GM21360 (cell line): Measurements from ENCODE around the gene FLOT2.
"Not testable (repeated sequence)": the region's sequence is repeated elsewhere in the genome, so short reads cannot be mapped to it uniquely, and the experiment has no call there.

ENCODE experiments used
- ATAC-seq: cut with Tn5 transposase; IDR thresholded peaks from one replicate; pipeline ENCODE4 v1.9.1; 2021; ENCODE audit warnings: mild to moderate bottlenecking, moderate library complexity; ENCODE audit not compliant: unreplicated experiment

The FLOT2 gene

DNA sequence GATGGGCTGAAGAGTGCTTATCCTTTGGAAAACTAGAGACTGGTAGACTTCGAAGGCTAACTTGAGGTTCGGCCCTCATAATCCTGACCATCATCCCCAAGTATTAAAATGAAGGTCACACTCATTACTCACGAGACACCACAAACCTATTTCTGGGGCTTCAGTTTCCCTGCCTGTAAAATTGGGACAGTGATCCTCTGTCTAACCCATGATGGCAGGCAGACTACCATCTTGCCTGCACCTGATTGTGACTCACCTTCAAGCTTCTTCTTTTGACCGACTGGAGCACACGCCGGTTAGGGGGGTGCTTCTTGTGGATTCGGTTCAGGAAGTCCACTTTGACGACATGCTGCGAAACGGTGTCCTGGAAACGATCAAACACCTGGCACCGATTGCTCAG is 19.5 kb upstream of the FLOT2 start:
- ATAC-seq: no peak

DNA sequence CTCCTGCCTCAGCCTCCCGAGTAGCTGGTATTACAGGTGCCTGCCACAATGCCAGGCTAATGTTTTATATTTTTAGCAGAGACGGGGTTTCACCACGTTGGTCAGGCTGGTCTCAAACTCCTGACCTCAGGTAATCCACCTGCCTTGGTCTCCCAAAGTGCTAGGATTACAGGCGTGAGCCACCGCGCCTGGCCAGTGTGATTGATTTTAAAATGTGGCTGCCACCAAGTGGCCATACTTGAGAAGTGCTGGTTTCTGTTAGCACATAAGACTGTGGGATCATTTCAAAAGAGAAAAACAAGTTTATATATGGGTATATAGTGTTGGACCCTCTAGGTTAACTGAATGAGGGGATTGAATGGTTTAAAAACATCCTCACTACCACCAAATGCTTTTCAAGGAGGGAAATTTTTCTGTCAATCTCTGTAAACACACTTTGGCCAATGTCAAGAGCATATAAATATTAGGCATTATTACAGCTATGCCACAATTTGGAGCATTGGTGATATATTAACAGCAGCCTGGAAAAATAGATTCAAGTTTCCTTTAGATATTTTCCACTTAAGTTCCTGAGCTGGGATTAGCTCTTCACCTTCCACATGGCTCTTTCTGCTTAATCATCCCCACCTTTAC is 18.9 kb upstream of the FLOT2 start:
- ATAC-seq: no peak

DNA sequence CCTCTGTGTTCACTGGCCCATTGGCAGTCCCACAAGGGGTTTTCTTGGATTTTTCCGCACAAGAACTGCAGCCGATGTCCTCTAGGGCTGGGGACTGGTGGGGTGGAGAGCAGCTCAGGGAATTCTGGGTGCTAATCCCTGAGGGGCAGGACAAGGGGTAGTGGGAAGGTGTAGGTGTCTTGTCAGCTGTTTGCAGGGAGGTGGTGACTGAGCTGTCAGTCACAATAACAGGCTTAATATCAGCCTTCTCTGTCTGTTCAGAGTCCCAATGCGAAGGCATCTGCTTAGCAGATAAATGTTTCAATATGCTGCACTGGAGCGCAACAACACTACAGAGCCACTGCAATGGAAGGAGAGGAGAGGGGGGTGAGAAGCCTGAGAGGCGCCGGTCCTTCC is 15.4 kb upstream of the FLOT2 start:
- ATAC-seq: no peak

DNA sequence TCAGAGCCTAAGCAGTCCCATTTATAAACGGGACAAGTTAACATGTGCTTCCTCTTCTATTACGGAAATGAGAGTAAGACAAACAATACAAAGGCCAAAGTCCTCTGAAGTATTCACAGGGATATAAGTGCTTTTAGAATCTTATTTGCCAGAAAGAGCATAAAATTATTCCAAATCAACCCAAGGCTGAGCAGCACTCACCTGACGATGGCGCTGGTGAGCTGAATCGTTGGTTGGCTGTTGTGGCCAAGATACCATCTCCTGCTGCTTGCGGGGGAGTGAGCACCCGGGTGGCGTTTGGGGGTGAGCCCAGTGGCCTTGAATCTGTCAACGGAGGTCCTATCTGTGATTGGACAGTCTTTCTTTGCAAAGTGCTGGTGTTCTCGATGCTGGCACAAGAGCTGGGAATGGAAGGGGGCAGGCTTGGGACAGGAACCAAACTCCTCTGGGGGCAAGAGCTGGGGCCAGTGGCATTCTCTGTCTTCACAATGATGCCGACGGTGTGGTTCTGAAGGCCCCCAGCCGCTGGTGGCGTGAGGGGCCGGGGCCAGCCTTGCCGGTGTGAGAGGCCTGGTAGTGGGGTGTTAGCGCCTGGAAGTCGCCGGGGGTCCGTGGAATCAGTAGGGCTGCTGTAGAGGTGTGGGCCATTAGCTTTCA is 14.9 kb upstream of the FLOT2 start:
- ATAC-seq: no peak

DNA sequence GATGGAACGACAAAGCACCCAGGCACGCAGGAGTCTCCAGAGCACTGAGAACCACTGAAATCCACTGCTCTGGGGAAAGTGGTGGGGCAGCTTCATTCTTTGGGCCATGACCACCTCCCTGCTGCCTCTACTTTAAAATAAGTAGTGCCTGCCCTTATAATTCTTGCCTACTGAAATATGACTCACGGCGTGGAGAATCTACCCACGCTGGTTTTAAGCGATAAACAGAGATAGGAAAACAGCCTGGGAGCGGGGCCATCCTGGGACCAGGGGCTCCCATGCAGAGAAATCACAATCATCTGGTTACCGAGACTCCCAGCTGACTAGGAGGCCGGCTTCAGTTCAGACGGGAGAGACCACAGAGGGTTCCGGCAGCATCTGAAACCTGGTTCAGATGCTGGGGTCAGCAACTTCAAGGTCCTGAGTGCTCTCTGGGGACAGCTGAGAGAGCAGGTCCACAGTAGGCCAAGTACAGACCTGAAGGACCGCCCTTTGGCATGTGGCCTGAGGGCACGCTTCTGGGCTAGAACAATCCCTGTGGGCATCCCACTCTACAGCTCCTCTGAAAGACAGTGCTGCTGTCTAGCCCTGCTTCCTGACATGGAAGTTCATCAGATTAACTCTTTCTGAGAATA is 14.0 kb upstream of the FLOT2 start:
- no peak for ATAC-seq

DNA sequence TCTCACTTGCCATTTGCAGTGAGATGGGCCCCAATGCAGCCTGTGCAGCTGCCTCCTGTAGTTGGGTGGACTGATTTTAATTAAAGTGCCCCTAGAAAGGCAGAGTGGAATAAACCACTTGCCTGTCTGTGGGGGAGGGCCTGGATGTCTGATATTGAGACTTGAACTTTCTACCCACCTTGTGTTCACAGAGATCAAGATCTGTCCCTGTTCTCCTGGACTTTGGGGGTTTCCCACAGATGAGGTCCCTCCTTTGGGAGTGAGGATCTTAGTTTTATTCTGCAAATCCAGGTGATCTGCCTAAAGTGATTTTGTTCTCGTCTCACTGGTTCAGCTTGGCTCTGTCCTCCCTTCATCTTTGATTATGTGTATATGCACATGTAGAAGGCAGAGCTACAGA is 13.0 kb upstream of the FLOT2 start:
- ATAC-seq: no peak

DNA sequence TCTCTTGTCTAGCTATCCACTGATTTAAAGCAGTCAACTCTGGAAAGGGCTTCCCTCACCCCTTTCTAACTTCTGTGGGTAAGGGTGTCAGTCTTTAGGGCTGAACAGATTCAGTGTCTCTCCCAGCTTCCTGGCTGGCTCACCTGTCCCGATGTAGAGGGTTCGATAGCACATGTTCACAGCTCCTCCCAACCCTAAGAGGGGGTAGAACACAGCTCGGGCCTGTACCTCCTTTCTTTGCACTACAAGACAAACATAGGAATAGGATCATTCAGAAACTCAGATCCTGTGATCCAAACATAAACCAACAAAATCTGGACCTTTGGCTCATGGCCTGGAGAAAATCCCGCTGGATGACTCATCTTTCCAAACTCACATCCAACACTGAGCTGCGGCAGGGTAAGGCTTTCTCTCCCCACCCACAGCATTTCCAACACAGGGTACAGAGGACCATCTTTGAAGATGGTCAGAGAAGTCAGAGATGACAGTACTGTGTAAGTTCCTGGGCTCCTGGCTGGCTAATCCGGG is 11.2 kb upstream of the FLOT2 start:
- no peak for ATAC-seq

DNA sequence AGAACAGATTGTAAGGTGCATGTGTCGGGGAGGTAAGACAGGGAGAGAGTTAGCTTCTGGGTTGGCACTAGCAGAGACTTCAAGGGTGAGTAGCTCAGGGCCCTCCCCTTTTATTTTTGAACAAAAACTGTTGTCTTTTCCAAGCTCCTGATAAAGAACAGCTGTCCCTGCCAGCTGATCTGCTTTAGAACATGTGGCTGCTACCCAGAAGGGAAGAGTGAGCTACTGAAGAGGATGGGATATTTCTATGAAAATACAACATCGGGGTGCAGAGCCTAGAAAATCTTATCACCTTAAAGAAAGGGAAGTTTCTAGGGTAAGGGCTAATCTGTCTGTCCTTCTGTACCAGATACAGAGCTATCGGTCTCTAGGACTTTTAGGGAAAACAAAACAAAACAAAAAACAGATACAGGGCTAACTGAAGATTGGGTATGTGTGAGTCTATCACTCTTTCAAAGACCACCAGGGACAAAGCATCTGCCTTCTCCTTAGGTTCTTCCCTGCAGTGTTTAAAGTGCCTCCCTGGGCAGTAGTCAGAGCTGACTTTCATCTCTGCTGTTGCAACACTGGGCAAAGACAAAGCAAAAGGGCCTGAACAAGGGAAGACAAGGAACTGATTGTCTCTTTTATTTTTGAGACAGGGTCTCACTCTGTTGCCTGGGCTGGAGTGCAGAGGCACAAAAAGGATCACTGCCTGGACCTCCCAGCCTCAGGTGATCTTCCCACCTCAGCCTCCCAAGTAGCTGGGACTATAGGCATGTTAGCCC is 10.4 kb upstream of the FLOT2 start:
- no peak for ATAC-seq

DNA sequence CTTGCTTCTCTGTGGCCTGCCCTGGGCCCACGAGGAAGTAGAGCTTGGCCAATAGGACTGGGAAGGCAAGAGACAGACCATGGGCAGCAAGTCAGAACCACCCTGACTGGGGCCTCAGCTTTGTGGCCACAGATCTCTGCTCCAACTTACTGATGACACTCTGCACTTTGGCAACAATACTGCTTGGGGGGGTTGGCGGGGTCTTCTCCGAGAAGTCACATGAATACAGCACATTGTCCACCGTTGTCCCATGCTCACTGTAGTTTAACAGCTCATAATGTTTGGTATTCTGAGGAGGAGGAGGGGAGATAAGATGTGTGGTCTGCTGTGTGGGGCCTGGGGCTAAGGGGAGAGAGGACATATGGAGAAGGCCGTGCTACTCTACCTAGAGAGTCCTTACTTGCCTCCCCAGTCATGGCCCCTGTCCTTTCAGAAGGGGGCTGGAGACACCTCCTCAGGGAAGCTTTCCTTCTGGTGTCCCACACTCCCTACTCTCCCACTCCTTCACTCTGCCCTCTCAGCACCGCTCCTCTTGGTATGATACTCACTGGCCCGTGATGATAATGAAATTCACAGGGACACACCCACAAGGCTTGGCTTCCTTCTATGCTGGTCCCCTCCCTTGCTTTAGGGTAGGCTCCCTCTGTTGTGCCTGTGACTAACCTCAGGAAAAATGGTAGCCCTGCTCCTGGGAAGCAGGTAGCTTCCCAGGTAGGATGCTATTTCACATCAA is 9.3 kb upstream of the FLOT2 start:
- ATAC-seq: no peak

DNA sequence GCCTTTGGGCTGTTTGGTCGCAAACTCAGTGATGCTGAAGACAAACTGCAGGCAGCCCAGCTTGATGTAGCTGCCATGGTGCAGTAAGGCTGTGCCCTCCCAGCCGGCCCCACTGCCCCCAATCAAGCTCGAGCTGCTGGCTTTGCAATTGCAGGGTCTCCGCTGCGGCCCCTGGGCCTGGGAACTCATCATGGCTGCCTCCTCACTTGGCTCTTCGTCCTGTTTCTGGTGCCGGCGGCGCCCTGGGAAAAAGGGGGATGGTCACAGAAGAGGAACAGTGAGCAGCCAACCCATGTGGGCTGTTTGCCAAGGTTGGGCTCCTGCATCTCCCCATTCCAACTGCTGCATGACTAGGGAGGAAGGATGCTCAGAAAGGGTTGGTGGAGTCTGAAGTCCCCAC is 8.7 kb upstream of the FLOT2 start:
- ATAC-seq: no peak

DNA sequence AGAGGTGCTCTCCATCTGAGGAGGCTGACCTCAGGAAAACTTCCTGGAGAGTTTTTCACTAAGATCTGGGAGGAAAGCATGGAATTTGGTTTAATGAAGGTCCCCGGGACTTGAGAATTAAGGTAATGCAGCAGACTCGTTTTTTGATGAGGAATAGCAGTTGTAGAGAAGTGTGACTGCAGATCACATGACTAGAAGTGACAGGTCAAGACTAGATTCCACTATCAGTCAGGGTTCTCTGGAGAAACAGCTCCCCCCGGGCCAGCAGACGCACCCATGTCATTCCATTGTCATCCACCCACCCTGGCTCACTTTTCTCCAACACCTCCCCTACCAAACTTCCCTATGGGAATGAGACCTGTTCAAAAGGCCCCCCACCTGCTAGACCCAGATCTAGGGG is 7.3 kb upstream of the FLOT2 start:
- ATAC-seq: no peak

DNA sequence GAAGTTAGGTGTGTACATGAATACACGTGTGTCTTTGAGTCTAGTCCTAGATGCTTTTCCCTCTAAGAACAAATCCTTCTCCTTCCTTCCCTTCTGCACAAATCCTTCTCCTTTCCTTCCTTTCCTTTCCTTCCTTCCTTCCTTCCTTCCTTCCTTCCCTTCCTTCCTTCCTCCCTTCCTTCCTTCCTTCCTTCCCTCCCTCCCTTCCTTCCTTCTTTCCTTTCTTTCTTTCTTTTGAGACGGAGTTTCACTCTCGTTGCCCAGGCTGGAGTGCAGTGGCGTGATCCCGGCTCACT is 6.0 kb upstream of the FLOT2 start:
- ATAC-seq: not testable (repeated sequence)

DNA sequence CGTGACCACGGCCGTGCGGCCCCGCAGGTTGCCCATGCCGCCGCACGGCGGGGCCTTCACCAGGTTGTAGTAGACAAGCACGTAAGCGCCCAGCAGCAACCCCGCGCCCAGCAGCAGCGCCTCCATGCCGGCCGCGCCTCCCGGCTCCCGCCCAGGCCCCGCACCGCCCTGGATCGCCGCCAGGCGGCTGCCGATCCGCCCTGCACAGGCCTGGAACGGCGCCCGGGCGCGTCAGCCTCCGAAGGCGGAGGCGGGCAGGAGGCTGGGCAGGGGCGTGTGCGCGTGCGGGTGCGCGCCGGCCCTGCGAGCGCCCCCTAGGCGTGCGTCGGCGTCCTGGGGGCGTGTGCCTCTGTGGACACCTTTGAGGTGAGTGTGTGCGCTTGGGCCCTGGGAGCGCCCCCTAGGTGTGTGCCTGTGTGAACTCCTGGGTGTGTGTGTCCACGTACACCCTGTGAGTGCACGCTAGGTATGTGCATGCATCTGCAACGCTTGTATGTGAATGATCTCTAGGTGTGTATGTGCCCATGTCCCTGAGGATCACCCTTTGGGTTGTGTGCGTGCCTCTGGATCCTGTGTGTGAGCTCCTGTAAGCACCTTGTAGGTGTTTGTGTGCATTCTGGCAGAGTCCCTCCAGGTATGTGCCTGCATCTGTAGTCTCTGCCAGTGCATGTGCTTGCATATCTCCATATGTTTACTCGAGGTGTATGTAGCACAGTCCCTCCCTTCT is 5.4 kb upstream of the FLOT2 start, which contains the start of gene DHRS13:
Gene DHRS13 (minus strand): TSS at position 261 of the 727 bp plus-strand sequence. CDS start 135 bp downstream, at position 126.
- ATAC-seq: peak; percentile 80

DNA sequence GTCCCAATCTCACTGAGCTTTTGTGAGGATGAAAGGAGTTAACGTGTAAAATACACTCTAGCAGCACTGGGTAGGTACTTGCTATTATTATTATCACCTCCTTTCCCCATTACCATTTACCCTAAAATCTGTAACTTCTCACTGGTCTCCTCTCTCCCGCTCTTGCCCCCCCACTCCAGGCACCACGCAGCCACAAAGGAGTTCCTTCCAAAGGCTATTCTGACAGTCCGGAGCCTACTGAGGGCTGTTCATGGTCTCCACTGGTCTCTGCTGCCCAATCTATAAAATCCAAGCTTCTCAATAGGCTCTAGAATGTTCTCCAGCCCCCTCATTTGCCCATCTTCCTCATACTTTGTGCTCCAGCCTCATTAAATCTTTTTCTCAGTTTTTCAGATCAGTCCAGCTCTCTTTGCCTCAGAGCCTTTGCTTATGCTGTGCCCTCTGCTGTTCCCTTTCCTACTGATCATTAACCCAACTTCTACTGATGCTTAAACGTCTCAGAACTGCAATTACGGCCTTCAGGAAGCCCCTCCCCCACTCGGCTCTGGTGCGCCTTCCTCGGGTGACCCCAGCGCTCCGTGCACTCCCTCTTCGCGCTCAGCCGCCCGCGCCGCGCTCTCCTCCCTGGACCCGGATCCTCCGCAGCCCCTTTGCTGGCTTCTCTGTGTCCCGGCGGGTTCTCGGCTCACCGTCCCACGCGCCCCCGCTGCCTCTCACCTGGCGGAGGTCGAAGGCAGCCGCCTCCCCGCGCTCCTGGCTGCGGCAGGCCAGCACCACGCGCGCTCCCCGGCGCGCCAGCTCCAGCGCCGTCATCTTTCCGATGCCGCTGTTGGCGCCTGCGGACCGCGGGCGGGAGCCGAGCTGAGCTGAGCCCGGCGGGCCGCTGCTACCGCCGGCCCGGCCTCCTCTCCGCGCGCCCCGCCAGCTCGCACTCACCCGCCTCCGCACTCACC is 4.6 kb upstream of the FLOT2 start:
- ATAC-seq: peak; percentile 37

DNA sequence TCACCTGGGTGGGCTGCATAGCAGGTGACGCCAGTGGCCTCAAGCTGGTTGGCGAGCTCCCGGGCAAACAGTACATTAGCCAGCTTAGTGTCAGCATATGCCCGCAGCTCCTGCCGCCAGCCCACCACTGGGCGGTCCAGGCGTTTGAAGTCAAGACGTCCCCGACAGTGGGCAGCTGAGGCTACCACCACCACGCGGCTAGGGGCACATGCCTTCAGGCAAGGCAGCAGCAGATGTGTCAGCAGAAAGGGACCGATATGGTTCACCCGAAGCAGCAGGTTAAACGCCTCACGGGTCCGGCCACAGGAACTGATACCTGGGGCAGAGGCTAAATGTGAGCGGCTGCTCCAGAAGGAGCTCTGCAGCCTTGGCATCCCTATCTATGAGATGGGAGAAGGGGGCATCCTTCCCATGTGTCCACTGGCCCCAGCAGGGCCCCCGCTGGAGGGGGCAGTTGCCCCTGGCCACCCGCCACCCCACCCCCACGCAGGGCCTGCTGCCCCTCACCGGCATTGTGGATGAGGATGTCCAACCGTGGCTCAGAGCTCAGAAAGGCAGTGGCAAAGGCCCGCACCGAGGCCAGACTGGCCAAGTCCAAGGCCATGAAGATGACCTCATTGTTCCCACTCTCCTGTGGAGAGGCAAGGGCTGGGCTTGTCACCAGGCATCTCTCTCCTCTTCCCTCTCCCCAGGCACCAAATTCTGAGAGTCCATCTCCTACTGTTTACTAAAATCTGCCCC is 3.6 kb upstream of the FLOT2 start:
- ATAC-seq: no peak

DNA sequence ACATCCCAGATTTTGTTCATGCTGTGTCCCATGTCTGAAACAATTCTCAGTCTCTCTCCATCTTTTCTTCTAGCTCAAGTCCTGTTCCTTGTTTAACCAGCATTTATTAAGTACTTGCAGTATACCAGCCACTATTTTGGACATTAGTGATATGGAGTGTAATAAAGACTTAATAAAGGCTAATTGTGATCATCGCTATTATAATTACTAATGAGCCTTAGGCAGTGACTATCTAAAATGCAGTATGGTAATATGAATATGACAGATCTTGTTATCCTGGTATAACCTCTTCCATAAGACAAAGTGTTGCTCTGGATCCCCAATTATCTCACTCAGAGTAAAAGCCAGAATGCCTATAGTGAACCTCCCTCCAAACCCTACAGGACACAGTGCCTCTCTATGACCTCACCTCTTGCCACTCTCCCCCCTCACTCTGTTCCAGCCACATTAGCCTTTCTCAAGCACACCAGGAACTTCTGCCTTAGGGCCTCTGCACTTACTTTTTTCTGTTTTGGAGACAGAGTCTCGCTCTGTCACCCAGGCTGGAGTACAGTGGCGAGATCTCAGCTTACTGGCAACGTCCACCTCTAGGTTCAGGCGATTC is 1.8 kb upstream of the FLOT2 start:
- no peak for ATAC-seq

DNA sequence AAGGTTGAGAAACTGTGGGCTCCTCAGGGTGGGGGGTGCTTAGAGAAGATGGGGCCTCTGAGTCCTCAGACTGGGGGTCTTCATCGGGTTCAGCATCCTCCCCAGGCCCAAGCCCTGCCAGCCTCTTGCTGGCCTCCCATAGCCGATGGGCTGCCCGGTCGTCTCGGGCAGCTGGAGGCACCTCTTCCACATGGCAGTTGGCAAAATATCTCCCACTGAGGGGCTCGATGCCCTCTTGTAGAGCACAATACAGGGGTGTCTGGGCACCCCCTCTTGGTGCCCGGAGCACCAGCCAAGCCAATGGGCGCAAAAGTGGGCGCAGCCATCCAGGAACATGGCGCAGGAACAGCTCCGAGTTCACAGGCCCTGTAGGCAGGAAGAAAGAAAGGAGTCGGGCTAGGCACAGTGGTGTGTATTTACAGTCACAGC is 1.0 kb upstream of the FLOT2 start:
- ATAC-seq: no peak
